Lower leg skin (tissue), 4 donors: ENCODE measurements around the gene C1QL3. TPM values are rescaled to one million over a fixed set of nuclear protein-coding genes. Genes with fewer than 3 reads are reported as not detected.

ENCODE experiments used
- DNase-seq, 2 donors: peaks; one replicate each; pipeline ENCODE4 v3.0.0-alpha.2; 2019; ENCODE audit warnings: low spot score in 2 of 2
- H3K4me3 ChIP-seq: fragments of 200-600 bp; sonication (generic); 2 replicates; pipeline ENCODE4 v1.5.1; 2017; ENCODE audit warnings: mild to moderate bottlenecking, low read depth; ENCODE audit not compliant: poor library complexity, severe bottlenecking
- CTCF ChIP-seq, 3 donors: fragments of 450-650 bp; IDR thresholded peaks; one replicate each; pipeline ENCODE4 v1.5.1; 2016; ENCODE audit warnings: antibody characterized with exemption in 3 of 3, mild to moderate bottlenecking in 3 of 3, moderate library complexity in 2 of 3
- POLR2A ChIP-seq, 2 donors: fragments of 450-650 bp; IDR thresholded peaks; one replicate each; pipeline ENCODE4 v1.6.1; 2016 to 2017; ENCODE audit warnings: antibody characterized with exemption in 2 of 2, mild to moderate bottlenecking in 1 of 2, moderate library complexity in 1 of 2
- WGBS, 2 donors: methylation state at CpG; one replicate each; pipeline ENCODE4 v1.1.5; 2018; 5-methylcytosine and 5-hydroxymethylcytosine counted together
- intact Hi-C: fragments of 100-400 bp; cut with DNase I; formaldehyde crosslinking; loops from one replicate; pipeline ENCODE4 v1.15.0; 2023; ENCODE audit warnings: low total_unique reads
- total RNA-seq, 4 donors: library from RNA; depleted of rRNA; stranded (reverse); fragments of >200 nt; gene quantifications; one replicate each; pipeline ENCODE4 v1.1.0, GENCODE V29; 2016

Gene C1QL3
- total RNA-seq, 4 donors from 2014 or later, result 0.79 TPM; not detected in 3

GRCh38 chr10:16529853-16530252 lies 8.2 kb upstream of the C1QL3 start:
- TF ChIP-seq CTCF (IDR thresholded peaks at IDR 0.05), result no peak
- TF ChIP-seq POLR2A (IDR thresholded peaks at IDR 0.05), result no peak
- WGBS, 2 donors, result 87 to 89% methylated on average over 3 of the region's 3 CpGs
- intact Hi-C loops, result no loop called here
- DNase-seq, result no peak
- H3K4me3 ChIP-seq, result no peak overlapping the region

GRCh38 chr10:16527452-16527851 lies 5.8 kb upstream of the C1QL3 start:
- intact Hi-C loops, result no loop called here
- no peak overlapping the region for H3K4me3 ChIP-seq
- WGBS, 2 donors, result 68 to 72% methylated on average over 4 of the region's 4 CpGs
- TF ChIP-seq CTCF (IDR thresholded peaks at IDR 0.05), result no peak
- TF ChIP-seq POLR2A (IDR thresholded peaks at IDR 0.05), result no peak
- no peak for DNase-seq

- no peak for DNase-seq
- WGBS, 2 donors, result 0% methylated on average over 7 of the region's 39 CpGs; no CpG with 5 or more reads in 1 of the 2 donors
- intact Hi-C loops, result no loop called here
- TF ChIP-seq CTCF (IDR thresholded peaks at IDR 0.05) (no peak), POLR2A (IDR thresholded peaks at IDR 0.05) (no peak)
- peak overlapping the region; percentile 38 for H3K4me3 ChIP-seq
These were observed 779 bp downstream of the C1QL3 start for GRCh38 chr10:16520900-16521299.

GRCh38 chr10:16519908-16520861 lies 1.5 kb downstream of the C1QL3 start:
- TF ChIP-seq CTCF (IDR thresholded peaks at IDR 0.05) (no peak), POLR2A (IDR thresholded peaks at IDR 0.05) (no peak)
- H3K4me3 ChIP-seq, result peak overlapping the region; percentile 38
- WGBS, 2 donors, result 7% methylated on average over 69 to 83 of the region's 104 CpGs
- intact Hi-C loops, result no loop called here
- DNase-seq, result no peak

- TF ChIP-seq CTCF (IDR thresholded peaks at IDR 0.05) (no peak), POLR2A (IDR thresholded peaks at IDR 0.05) (no peak)
- intact Hi-C loops, result no loop called here
- 53 to 61% methylated on average over 31 of the region's 31 CpGs for WGBS, 2 donors
- H3K4me3 ChIP-seq, result no peak overlapping the region
- DNase-seq, result no peak
These were observed 2.3 kb downstream of the C1QL3 start for GRCh38 chr10:16519250-16519907.
